Type B pancreatic cell (in vitro differentiated cells): ENCODE data around the gene COL15A1. TPM values are rescaled to one million over a fixed set of nuclear protein-coding genes. Genes with fewer than 3 reads are reported as not detected.

Experiments used
- DNase-seq: peaks from one replicate; pipeline ENCODE4 v3.0.0; 2021; ENCODE audit warnings: mixed read lengths; ENCODE audit not compliant: unreplicated experiment; ENCODE audit errors: extremely low spot score
- H3K27ac Mint-ChIP-seq: 2 replicates; pipeline ENCODE4 v1.8.0; 2021; ENCODE audit warnings: mild to moderate bottlenecking, mixed read lengths
- H3K27me3 Mint-ChIP-seq: 2 replicates; pipeline ENCODE4 v1.8.0; 2021; ENCODE audit warnings: mixed read lengths
- H3K36me3 Mint-ChIP-seq: 2 replicates; pipeline ENCODE4 v1.8.0; 2021; ENCODE audit warnings: mixed read lengths
- H3K4me1 Mint-ChIP-seq: one replicate; pipeline ENCODE4 v1.8.0; 2021; ENCODE audit warnings: mixed read lengths; ENCODE audit not compliant: unreplicated experiment
- H3K4me3 Mint-ChIP-seq: 2 replicates; pipeline ENCODE4 v1.8.0; 2021; ENCODE audit warnings: mild to moderate bottlenecking, mixed read lengths
- H3K9me3 Mint-ChIP-seq: 2 replicates; pipeline ENCODE4 v1.8.0; 2021; ENCODE audit warnings: mixed read lengths
- total RNA-seq: library from RNA; stranded (reverse); gene quantifications from 2 replicates; pipeline ENCODE4 v1.2.1, GENCODE V29; 2021; ENCODE audit warnings: low replicate concordance
- TF ChIP-seq, protein P1 (sequence below): fragments of 200-600 bp; sonication (generic); conservative IDR thresholded peaks from 2 replicates; pipeline ENCODE4 v1.5.0; 2021; ENCODE audit warnings: antibody characterized with exemption, mild to moderate bottlenecking

Gene COL15A1
- total RNA-seq, 1 donor from 2014 or later, result 0.68 TPM

DNA sequence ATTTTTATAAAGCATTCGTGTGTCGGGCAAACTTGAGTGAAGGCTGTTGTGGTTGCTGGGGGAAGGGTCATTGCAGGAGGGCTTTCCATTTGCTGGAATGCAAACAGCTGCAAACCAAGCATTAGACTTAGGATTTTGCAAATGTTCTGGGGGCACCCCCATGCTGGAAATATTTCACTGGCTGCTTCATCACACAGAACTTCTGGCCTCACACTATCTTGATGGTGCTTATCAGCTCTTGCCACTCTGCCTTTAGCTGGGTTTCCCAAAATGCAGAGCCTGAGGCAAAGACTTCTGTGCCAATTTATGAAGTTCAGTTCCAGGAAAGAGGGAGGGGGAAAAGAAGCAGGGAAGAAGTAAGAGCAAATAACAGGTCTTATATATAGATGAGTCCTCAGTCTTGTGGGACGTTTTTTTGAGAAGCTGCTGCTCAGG lies 8.6 kb upstream of the COL15A1 start:
- TF ChIP-seq, protein P1, sequence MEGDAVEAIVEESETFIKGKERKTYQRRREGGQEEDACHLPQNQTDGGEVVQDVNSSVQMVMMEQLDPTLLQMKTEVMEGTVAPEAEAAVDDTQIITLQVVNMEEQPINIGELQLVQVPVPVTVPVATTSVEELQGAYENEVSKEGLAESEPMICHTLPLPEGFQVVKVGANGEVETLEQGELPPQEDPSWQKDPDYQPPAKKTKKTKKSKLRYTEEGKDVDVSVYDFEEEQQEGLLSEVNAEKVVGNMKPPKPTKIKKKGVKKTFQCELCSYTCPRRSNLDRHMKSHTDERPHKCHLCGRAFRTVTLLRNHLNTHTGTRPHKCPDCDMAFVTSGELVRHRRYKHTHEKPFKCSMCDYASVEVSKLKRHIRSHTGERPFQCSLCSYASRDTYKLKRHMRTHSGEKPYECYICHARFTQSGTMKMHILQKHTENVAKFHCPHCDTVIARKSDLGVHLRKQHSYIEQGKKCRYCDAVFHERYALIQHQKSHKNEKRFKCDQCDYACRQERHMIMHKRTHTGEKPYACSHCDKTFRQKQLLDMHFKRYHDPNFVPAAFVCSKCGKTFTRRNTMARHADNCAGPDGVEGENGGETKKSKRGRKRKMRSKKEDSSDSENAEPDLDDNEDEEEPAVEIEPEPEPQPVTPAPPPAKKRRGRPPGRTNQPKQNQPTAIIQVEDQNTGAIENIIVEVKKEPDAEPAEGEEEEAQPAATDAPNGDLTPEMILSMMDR, result no peak
- H3K27me3 Mint-ChIP-seq, result peaks cover 44% of the 10 kb centered on the region
- H3K27ac Mint-ChIP-seq, result no peak overlapping the region

DNA sequence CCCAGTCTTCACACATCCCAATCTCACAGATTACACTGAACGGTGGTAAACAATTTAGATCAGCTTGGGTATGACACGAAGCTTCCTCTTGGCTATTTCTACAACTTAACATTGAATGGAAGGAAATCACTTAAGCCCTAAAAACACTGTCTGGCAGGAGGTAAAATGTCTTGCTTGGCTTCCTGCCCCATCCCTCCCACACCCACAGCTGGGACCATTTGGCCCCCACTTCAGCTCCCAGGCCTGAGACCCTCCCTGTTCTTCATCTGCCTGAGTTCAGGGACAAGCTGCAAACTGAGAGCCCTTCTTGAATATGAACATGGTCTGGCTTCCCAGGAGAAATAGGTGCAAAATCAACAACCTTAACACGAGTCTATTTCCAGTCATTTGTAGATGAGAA lies 3.4 kb upstream of the COL15A1 start:
- H3K27me3 Mint-ChIP-seq, result peaks cover 89% of the 10 kb centered on the region

More for the DNA sequence above, 8.6 kb upstream of the COL15A1 start:
- Mint-ChIP-seq H3K4me1 (no peaks in the 10 kb centered on the region), H3K36me3 (no peaks in the 10 kb centered on the region), H3K4me3 (no peak overlapping the region), H3K9me3 (no peaks in the 10 kb centered on the region)
- no peak for DNase-seq

DNA sequence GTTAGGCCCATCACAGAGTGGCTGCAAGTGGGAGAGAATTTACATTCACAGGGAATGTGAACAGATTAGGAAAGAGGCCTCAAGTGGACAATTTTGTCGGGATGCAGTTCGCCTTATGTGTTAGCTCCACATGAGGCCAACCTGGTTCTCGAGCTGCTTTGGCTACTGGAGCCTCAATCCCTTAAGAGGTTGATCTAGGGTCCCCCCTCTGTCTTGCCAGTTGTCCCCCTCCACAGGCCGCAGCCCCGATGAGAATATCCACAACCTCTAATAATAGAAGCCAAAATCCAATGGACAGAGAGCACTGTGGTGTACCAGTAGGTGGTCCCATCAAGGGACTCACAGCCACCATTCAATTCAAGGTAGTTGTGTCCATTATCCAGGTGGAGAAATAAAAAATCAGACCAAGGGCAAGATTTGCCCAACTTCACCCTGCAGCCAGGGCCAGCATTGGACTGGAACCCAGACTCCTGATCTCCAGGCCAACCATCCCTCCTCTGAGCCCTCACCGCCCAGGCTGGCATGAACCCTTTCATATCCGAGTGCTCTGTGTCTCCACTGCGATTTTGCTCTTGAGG lies 1.7 kb upstream of the COL15A1 start:
- no peak for DNase-seq
- Mint-ChIP-seq H3K27ac (no peak overlapping the region), H3K4me3 (no peak overlapping the region), H3K36me3 (no peaks in the 10 kb centered on the region), H3K27me3 (peaks cover 95% of the 10 kb centered on the region), H3K9me3 (no peaks in the 10 kb centered on the region), H3K4me1 (no peaks in the 10 kb centered on the region)
- TF ChIP-seq, protein P1, result no peak

More for the DNA sequence above, 3.4 kb upstream of the COL15A1 start:
- Mint-ChIP-seq H3K27ac (no peak overlapping the region), H3K4me1 (no peaks in the 10 kb centered on the region), H3K36me3 (no peaks in the 10 kb centered on the region), H3K4me3 (no peak overlapping the region), H3K9me3 (no peaks in the 10 kb centered on the region)
- TF ChIP-seq, protein P1, result no peak
- no peak for DNase-seq

DNA sequence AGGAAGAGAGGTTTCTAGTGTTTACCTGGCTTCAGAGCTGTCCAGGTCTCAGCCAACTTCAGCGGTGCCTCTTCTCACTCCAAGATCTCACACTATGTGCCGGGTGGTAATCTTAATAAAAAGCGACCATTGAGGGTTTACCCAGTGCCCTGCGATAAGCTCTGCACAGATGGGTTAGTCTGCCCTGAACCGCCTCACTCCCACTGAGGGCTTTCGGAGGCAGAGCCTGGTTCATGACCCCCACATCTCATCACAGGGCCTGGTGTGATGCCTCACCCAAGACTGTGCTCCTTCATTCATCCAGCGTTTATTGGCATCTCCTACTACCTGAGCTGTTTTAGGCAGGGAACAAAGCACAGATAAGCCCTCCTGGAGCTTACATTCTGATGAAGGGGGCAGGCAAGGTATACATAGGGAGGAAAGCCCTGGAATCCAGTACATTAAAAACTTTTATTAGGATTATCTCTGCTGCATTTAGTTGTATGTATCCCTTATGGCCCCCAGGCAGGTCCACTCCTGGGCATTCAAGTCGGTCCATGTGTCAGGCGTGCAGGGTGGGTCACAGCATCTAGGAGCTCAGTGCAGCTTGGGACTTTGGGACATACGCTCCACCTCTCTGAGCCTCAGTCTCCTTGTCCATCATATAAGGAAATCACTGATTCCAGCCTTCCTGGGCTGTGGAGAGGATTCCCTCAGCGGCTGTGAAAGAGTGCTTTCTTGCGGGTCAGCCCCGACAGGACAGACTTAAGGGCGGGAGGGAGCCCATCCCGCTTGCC lies 613 bp upstream of the COL15A1 start:
- TF ChIP-seq, protein P1, result no peak
- peak overlapping the region; percentile 83 for H3K4me3 Mint-ChIP-seq
- no peak for DNase-seq
- no peaks in the 10 kb centered on the region for H3K9me3 Mint-ChIP-seq
- no peaks in the 10 kb centered on the region for H3K36me3 Mint-ChIP-seq
- H3K4me1 Mint-ChIP-seq, result no peaks in the 10 kb centered on the region
- H3K27ac Mint-ChIP-seq, result no peak overlapping the region
- H3K27me3 Mint-ChIP-seq, result peaks cover 94% of the 10 kb centered on the region

DNA sequence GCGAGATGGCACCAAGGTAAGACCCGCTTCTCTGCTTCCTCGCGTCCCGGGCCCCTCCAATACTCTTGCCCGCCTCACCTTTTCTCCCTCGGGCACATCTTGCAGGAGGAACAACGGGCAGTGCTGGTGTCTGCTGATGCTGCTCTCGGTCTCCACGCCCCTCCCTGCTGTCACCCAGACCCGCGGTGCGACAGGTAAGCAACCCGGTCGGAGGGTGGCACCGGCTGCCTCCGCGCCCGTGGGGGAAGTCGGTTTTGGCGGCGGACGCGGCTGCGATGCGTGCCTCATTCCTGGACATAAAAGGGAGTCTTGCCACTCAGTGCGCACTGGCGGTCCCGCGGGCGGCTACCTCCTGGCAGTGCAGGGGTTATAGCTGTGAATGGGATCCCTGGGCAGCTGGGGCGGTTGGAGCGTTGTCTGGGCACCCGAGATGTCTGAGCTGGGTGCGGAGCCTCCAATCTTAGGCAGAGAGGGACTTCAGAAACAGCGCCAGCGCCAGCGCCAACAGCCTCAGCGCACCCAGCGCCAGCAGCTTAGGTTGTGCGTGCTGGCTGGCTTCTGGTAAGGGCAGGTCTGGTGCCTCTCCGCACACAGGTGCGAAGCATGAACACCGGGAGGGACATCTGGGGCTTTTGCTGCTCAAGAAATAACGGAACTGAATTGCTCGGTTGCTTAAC lies 488 bp downstream of the COL15A1 start:
- H3K36me3 Mint-ChIP-seq, result no peaks in the 10 kb centered on the region
- TF ChIP-seq, protein P1, result no peak
- no peaks in the 10 kb centered on the region for H3K4me1 Mint-ChIP-seq
- no peaks in the 10 kb centered on the region for H3K9me3 Mint-ChIP-seq
- peak overlapping the region; percentile 88 for H3K4me3 Mint-ChIP-seq
- no peak for DNase-seq
- peaks cover 94% of the 10 kb centered on the region for H3K27me3 Mint-ChIP-seq
- H3K27ac Mint-ChIP-seq, result no peak overlapping the region
